ENCODE results near the gene ARID5B.
A peak's percentile ranks its signal among the peaks of the same experiment; 100 is the strongest.

ARID5B gene

GRCh38 chr10:61899997-61900828 lies 1.3 kb upstream of the ARID5B start (continued):
- TF ChIP-seq ZNF398 (tag by site-specific recombination; IDR thresholded peaks at IDR 0.05) (peak; percentile 93), MEIS1 (CRISPR knock-in tag; IDR thresholded peaks at IDR 0.05; ENCODE audit: borderline replicate concordance) (no peak), ZNF518A (tag by site-specific recombination; conservative IDR thresholded peaks at IDR 0.05; ENCODE audit: low read depth) (no peak), SALL2 (tag by site-specific recombination; IDR thresholded peaks at IDR 0.05; ENCODE audit: borderline replicate concordance) (no peak), ZNF223 (tag by site-specific recombination; IDR thresholded peaks at IDR 0.05) (no peak), ZNF449 (tag by site-specific recombination; IDR thresholded peaks at IDR 0.05) (peak; percentile 7; the same call in 1 of the 2 replicates), ZBTB44 (tag by site-specific recombination; IDR thresholded peaks at IDR 0.05) (peak; percentile 99), ZNF560 (tag by site-specific recombination; IDR thresholded peaks at IDR 0.05; ENCODE audit: borderline replicate concordance) (no peak), ZNF155 (tag by site-specific recombination; IDR thresholded peaks at IDR 0.05) (no peak), ZNF660 (tag by site-specific recombination; IDR thresholded peaks at IDR 0.05) (no peak; the same call in 1 of the 2 replicates), SP2 (tag by site-specific recombination; IDR thresholded peaks at IDR 0.05) (no peak), ZNF510 (tag by site-specific recombination; IDR thresholded peaks at IDR 0.05; ENCODE audit: insufficient replicate concordance) (peak; percentile 50), SCRT2 (tag by site-specific recombination; IDR thresholded peaks at IDR 0.05) (no peak), ZEB2 (tag by site-specific recombination; IDR thresholded peaks at IDR 0.05) (peak; percentile 91), HOXC10 (CRISPR knock-in tag; IDR thresholded peaks at IDR 0.05) (no peak), ZNF23 (tag by site-specific recombination; IDR thresholded peaks at IDR 0.05; ENCODE audit: borderline replicate concordance) (no peak), ZNF707 (tag by site-specific recombination; IDR thresholded peaks at IDR 0.05) (no peak), ZNF202 (tag by site-specific recombination; IDR thresholded peaks at IDR 0.05; ENCODE audit: borderline replicate concordance) (no peak), ZNF10 (tag by site-specific recombination; IDR thresholded peaks at IDR 0.05) (0 out of 2 replicates have a peak, but pooled peaks have one; percentile 53), ZIC2 (tag by site-specific recombination; IDR thresholded peaks at IDR 0.05) (no peak), SP7 (tag by site-specific recombination; IDR thresholded peaks at IDR 0.05) (peak; percentile 84), ZNF311 (tag by site-specific recombination; IDR thresholded peaks at IDR 0.05; ENCODE audit: borderline replicate concordance) (no peak), ZFP69B (tag by site-specific recombination; IDR thresholded peaks at IDR 0.05) (0 out of 2 replicates have a peak, but pooled peaks have one; percentile 43), ZNF585B (tag by site-specific recombination; IDR thresholded peaks at IDR 0.05) (no peak), ZNF596 (tag by site-specific recombination; IDR thresholded peaks at IDR 0.05) (peak; percentile 82), ZNF76 (tag by site-specific recombination; IDR thresholded peaks at IDR 0.05; ENCODE audit: borderline replicate concordance, low read depth) (no peak), ZNF514 (tag by site-specific recombination; IDR thresholded peaks at IDR 0.05) (no peak), ZNF248 (tag by site-specific recombination; IDR thresholded peaks at IDR 0.05) (no peak), WT1 (tag by site-specific recombination; IDR thresholded peaks at IDR 0.05) (peak; percentile 69)

Measured in HEK293 (cell line).